Astrocyte (in vitro differentiated cells and primary cell): ENCODE results near the gene CCL11. TPM values are rescaled to one million over a fixed set of nuclear protein-coding genes. Genes with fewer than 3 reads are reported as not detected.

ENCODE experiments used
- DNase-seq: peaks from one replicate; pipeline ENCODE4 v3.0.0-alpha.2; 2010; ENCODE audit warnings: low read depth
- FAIRE-seq: peaks from 2 replicates; lab custom pipeline; 2011; peaks lifted over from hg19 to GRCh38; lab: Jason Lieb, UNC
- H2AFZ ChIP-seq: 2 replicates; pipeline ENCODE4 v1.6.0; 2012; ENCODE audit warnings: low read depth, low read length, inconsistent platforms
- H3K27ac ChIP-seq: 2 replicates; pipeline ENCODE4 v1.5.1; 2011; ENCODE audit warnings: low read depth, low read length, inconsistent platforms
- H3K27me3 ChIP-seq: 2 replicates; pipeline ENCODE4 v1.6.0; 2011; ENCODE audit warnings: low read length, inconsistent platforms; ENCODE audit not compliant: insufficient read depth
- H3K36me3 ChIP-seq: 2 replicates; pipeline ENCODE4 v1.5.1; 2011; ENCODE audit warnings: low read length, inconsistent platforms; ENCODE audit not compliant: insufficient read depth
- H3K4me1 ChIP-seq: 2 replicates; pipeline ENCODE4 v1.5.1; 2011; ENCODE audit warnings: low read length, inconsistent platforms; ENCODE audit not compliant: insufficient read depth
- H3K4me2 ChIP-seq: 2 replicates; pipeline ENCODE4 v1.6.0; 2012; ENCODE audit warnings: low read length, inconsistent platforms
- H3K4me3 ChIP-seq: 2 replicates; pipeline ENCODE4 v1.5.1; 2011; ENCODE audit warnings: low read depth, mild to moderate bottlenecking, low read length, inconsistent platforms; ENCODE audit not compliant: insufficient read depth
- H3K79me2 ChIP-seq: 2 replicates; pipeline ENCODE4 v1.6.0; 2012; ENCODE audit warnings: mild to moderate bottlenecking, low read length, inconsistent platforms; ENCODE audit not compliant: insufficient read depth
- H3K9ac ChIP-seq: 2 replicates; pipeline ENCODE4 v1.6.0; 2012; ENCODE audit warnings: mild to moderate bottlenecking, low read length, inconsistent platforms
- H3K9me3 ChIP-seq: 2 replicates; pipeline ENCODE4 v1.5.1; 2012; ENCODE audit warnings: low read depth, mild to moderate bottlenecking, low read length, inconsistent platforms; ENCODE audit not compliant: insufficient read depth
- H4K20me1 ChIP-seq: 2 replicates; pipeline ENCODE4 v1.6.0; 2012; ENCODE audit warnings: low read length, inconsistent platforms; ENCODE audit not compliant: insufficient read depth
- H3K27ac Mint-ChIP-seq: one replicate; pipeline ENCODE4 v1.8.0; 2021; ENCODE audit warnings: mild to moderate bottlenecking, mixed read lengths; ENCODE audit not compliant: unreplicated experiment
- H3K27me3 Mint-ChIP-seq: one replicate; pipeline ENCODE4 v1.8.0; 2021; ENCODE audit warnings: low read depth, mixed read lengths; ENCODE audit not compliant: unreplicated experiment
- H3K36me3 Mint-ChIP-seq: one replicate; pipeline ENCODE4 v1.8.0; 2021; ENCODE audit warnings: low read depth, mixed read lengths; ENCODE audit not compliant: unreplicated experiment
- H3K4me1 Mint-ChIP-seq: one replicate; pipeline ENCODE4 v1.8.0; 2021; ENCODE audit warnings: low read depth, mixed read lengths; ENCODE audit not compliant: unreplicated experiment
- H3K4me3 Mint-ChIP-seq: one replicate; pipeline ENCODE4 v1.8.0; 2021; ENCODE audit warnings: mild to moderate bottlenecking, moderate library complexity, mixed read lengths; ENCODE audit not compliant: unreplicated experiment
- H3K9me3 Mint-ChIP-seq: one replicate; pipeline ENCODE4 v1.8.0; 2021; ENCODE audit warnings: mild to moderate bottlenecking, mixed read lengths; ENCODE audit not compliant: unreplicated experiment
- CTCF ChIP-seq: IDR thresholded peaks from 2 replicates; pipeline ENCODE4 v1.5.1; 2011; ENCODE audit warnings: low read depth, mild to moderate bottlenecking, inconsistent platforms, low read length, moderate library complexity; ENCODE audit not compliant: insufficient read depth
- EZH2 ChIP-seq: IDR thresholded peaks from 2 replicates; pipeline ENCODE4 v1.6.1; 2012; ENCODE audit warnings: mild to moderate bottlenecking, low read length, inconsistent platforms; ENCODE audit not compliant: insufficient read depth
- total RNA-seq: library from RNA; stranded (reverse); gene quantifications from 2 replicates; pipeline ENCODE4 v1.2.1, GENCODE V29; 2021

CCL11 gene
- total RNA-seq, 1 donor from 2014 or later, result not detected

GRCh38 chr17:34257299-34257985 is 28.1 kb upstream of the CCL11 start:
- no peaks in the 10 kb centered on the region for H3K27me3 ChIP-seq
- Mint-ChIP-seq H3K27me3 (no peaks in the 10 kb centered on the region), H3K4me3 (peak overlapping the region; percentile 25), H3K36me3 (no peaks in the 10 kb centered on the region), H3K4me1 (peaks cover 37% of the 10 kb centered on the region), H3K9me3 (peaks cover 3% of the 10 kb centered on the region), H3K27ac (no peak overlapping the region)
- H3K9ac ChIP-seq, result peak overlapping the region; percentile 88
- peaks cover 49% of the 10 kb centered on the region for H3K4me1 ChIP-seq
- H3K4me3 ChIP-seq, result peak overlapping the region; percentile 73
- peak overlapping the region; percentile 90 for H3K4me2 ChIP-seq
- FAIRE-seq (no peak), DNase-seq (peak; percentile 68)
- H3K27ac ChIP-seq, result peak overlapping the region; percentile 97
- no peaks in the 10 kb centered on the region for H3K9me3 ChIP-seq
- TF ChIP-seq EZH2 (no peak), CTCF (no peak)
- H3K36me3 ChIP-seq, result no peaks in the 10 kb centered on the region
- no peaks in the 10 kb centered on the region for H4K20me1 ChIP-seq
- H3K79me2 ChIP-seq, result peaks cover 13% of the 10 kb centered on the region
- H2AFZ ChIP-seq, result no peak overlapping the region

DNA sequence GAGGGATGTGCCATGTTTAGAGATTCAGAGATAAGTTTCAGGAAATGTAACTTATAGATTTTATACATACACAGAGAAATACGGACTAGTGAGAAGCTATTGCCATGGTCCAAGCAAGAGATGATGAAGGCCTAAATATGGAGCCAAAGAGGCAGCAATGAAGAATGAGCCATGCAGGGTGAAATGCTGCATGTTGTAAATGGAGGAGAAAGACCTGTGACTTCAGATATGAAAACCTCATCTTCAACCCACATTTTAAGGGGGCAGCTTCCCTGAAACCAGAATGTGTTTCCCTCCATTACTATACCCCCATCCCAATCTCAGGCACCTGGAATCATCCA is 27.6 kb upstream of the CCL11 start:
- no peaks in the 10 kb centered on the region for H3K36me3 ChIP-seq
- Mint-ChIP-seq H3K9me3 (peaks cover 3% of the 10 kb centered on the region), H3K27me3 (no peaks in the 10 kb centered on the region), H3K4me3 (no peak overlapping the region), H3K4me1 (peaks cover 32% of the 10 kb centered on the region), H3K36me3 (no peaks in the 10 kb centered on the region), H3K27ac (no peak overlapping the region)
- no peak for TF ChIP-seq EZH2
- TF ChIP-seq CTCF, result no peak
- peak overlapping the region; percentile 90 for H3K4me2 ChIP-seq
- H3K27ac ChIP-seq, result peak overlapping the region; percentile 37
- H2AFZ ChIP-seq, result no peak overlapping the region
- H4K20me1 ChIP-seq, result no peaks in the 10 kb centered on the region
- H3K4me1 ChIP-seq, result peaks cover 44% of the 10 kb centered on the region
- no peak overlapping the region for H3K4me3 ChIP-seq
- H3K9me3 ChIP-seq, result no peaks in the 10 kb centered on the region
- H3K79me2 ChIP-seq, result peaks cover 13% of the 10 kb centered on the region
- DNase-seq, result no peak
- no peak overlapping the region for H3K9ac ChIP-seq
- no peaks in the 10 kb centered on the region for H3K27me3 ChIP-seq
- no peak for FAIRE-seq

DNA sequence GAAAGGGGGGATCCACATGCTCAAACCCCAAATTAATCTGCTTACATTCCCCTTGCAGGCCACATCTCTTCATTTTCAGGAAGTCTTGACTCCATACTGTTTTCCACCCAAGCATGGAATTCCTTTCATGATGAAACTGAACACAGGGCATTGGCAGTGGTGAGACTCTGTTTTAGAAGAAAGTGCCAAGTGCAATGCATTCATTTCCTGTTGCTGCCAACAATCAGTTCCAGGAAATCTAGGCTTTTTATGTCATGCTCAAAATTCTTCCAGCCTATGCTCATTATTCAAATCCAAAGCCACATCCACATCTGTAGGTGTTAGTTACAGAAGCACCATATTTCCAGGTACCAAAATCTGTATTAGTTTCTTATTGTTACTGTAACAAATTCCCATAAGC is 26.4 kb upstream of the CCL11 start:
- no peaks in the 10 kb centered on the region for H3K9me3 ChIP-seq
- H3K4me2 ChIP-seq, result peak overlapping the region; percentile 42
- Mint-ChIP-seq H3K9me3 (peaks cover 3% of the 10 kb centered on the region), H3K4me3 (no peak overlapping the region), H3K27me3 (no peaks in the 10 kb centered on the region), H3K4me1 (peaks cover 20% of the 10 kb centered on the region), H3K27ac (no peak overlapping the region), H3K36me3 (no peaks in the 10 kb centered on the region)
- H4K20me1 ChIP-seq, result no peaks in the 10 kb centered on the region
- H3K4me3 ChIP-seq, result no peak overlapping the region
- H3K27ac ChIP-seq, result peak overlapping the region; percentile 37
- H3K36me3 ChIP-seq, result no peaks in the 10 kb centered on the region
- peak; percentile 87 for DNase-seq
- H2AFZ ChIP-seq, result no peak overlapping the region
- no peak for FAIRE-seq
- H3K79me2 ChIP-seq, result peaks cover 13% of the 10 kb centered on the region
- TF ChIP-seq EZH2 (no peak), CTCF (no peak)
- no peaks in the 10 kb centered on the region for H3K27me3 ChIP-seq
- H3K4me1 ChIP-seq, result peaks cover 32% of the 10 kb centered on the region
- peak overlapping the region; percentile 12 for H3K9ac ChIP-seq
